Liver (tissue), 9 donors: Measurements from ENCODE around the gene ARMC12. TPM values are rescaled to one million over a fixed set of nuclear protein-coding genes. Genes with fewer than 3 reads are reported as not detected.

Experiments
- DNase-seq: peaks from one replicate; pipeline ENCODE4 v3.0.0-alpha.2; 2017; ENCODE audit warnings: low spot score
- H3K27ac ChIP-seq, 2 donors: one replicate each; pipeline ENCODE4 v1.7.0; 2013; ENCODE audit warnings: inconsistent platforms in 2 of 2, low read length in 2 of 2, control low read depth in 1 of 2, low read depth in 1 of 2, mild to moderate bottlenecking in 1 of 2
- H3K27me3 ChIP-seq, 4 donors: one replicate each; pipeline versions ENCODE4 v1.6.1 to v1.7.0; 2013; ENCODE audit warnings: low read length in 3 of 4, inconsistent platforms in 1 of 4, mild to moderate bottlenecking in 1 of 4, moderate library complexity in 1 of 4; ENCODE audit not compliant: control insufficient read depth in 4 of 4, insufficient read depth in 4 of 4
- H3K36me3 ChIP-seq, 4 donors: one replicate each; pipeline versions ENCODE4 v1.6.1 to v1.7.0; 2013; ENCODE audit warnings: low read length in 3 of 4, mild to moderate bottlenecking in 3 of 4, low read depth in 1 of 4, moderate library complexity in 1 of 4; ENCODE audit not compliant: control insufficient read depth in 4 of 4, insufficient read depth in 3 of 4
- H3K4me1 ChIP-seq, 4 donors: one replicate each; pipeline versions ENCODE4 v1.6.1 to v1.7.0; 2013; ENCODE audit warnings: low read length in 3 of 4, mild to moderate bottlenecking in 3 of 4, moderate library complexity in 1 of 4; ENCODE audit not compliant: control insufficient read depth in 4 of 4, insufficient read depth in 4 of 4
- H3K4me3 ChIP-seq, 3 donors: one replicate each; pipeline versions ENCODE4 v1.6.1 to v1.7.0; 2013; ENCODE audit warnings: low read length in 3 of 3, control low read depth in 1 of 3, low read depth in 1 of 3, mild to moderate bottlenecking in 1 of 3
- H3K9ac ChIP-seq, 2 donors: one replicate each; pipeline ENCODE4 v1.7.0; 2013; ENCODE audit warnings: low read length in 2 of 2, mild to moderate bottlenecking in 2 of 2, moderate library complexity in 2 of 2, control low read depth in 1 of 2, low read depth in 1 of 2
- H3K9me3 ChIP-seq, 4 donors: one replicate each; pipeline versions ENCODE4 v1.6.1 to v1.7.0; 2013; ENCODE audit warnings: low read length in 3 of 4; ENCODE audit not compliant: control insufficient read depth in 4 of 4
- ATF3 ChIP-seq: IDR thresholded peaks from 2 replicates; pipeline ENCODE4 v1.6.1; 2016; ENCODE audit warnings: antibody characterized with exemption
- EGR1 ChIP-seq, 2 donors: IDR thresholded peaks; 2 replicates each; pipeline ENCODE4 v1.6.1; 2016 to 2018; ENCODE audit warnings: antibody characterized with exemption in 2 of 2, low read depth in 2 of 2
- FOXA1 ChIP-seq: IDR thresholded peaks from 2 replicates; pipeline ENCODE4 v1.6.1; 2016; ENCODE audit warnings: antibody characterized with exemption
- HNF4A ChIP-seq, 2 donors: conservative IDR thresholded peaks; 2 replicates each; pipeline ENCODE4 v1.6.1; 2016; ENCODE audit warnings: antibody characterized with exemption in 2 of 2, mild to moderate bottlenecking in 2 of 2
- HNF4G ChIP-seq: IDR thresholded peaks from 2 replicates; pipeline ENCODE4 v1.6.1; 2016; ENCODE audit warnings: antibody characterized with exemption
- JUND ChIP-seq, 2 donors: IDR thresholded peaks; 2 replicates each; pipeline ENCODE4 v1.6.1; 2016; ENCODE audit warnings: antibody characterized with exemption in 2 of 2
- NR2F2 ChIP-seq: IDR thresholded peaks from 2 replicates; pipeline ENCODE4 v1.6.1; 2016; ENCODE audit warnings: antibody characterized with exemption
- RAD21 ChIP-seq, 2 donors: IDR thresholded peaks; 2 replicates each; pipeline ENCODE4 v1.6.1; 2016; ENCODE audit warnings: antibody characterized with exemption in 2 of 2, mild to moderate bottlenecking in 2 of 2
- RXRA ChIP-seq, 2 donors: IDR thresholded peaks; 2 replicates each; pipeline ENCODE4 v1.6.1; 2017 to 2018; ENCODE audit warnings: antibody characterized with exemption in 2 of 2, mild to moderate bottlenecking in 1 of 2
- SP1 ChIP-seq: IDR thresholded peaks from 2 replicates; pipeline ENCODE4 v1.6.1; 2018; ENCODE audit warnings: antibody characterized with exemption, mild to moderate bottlenecking
- TAF1 ChIP-seq: conservative IDR thresholded peaks from 2 replicates; pipeline ENCODE4 v1.6.1; 2016; ENCODE audit warnings: antibody characterized with exemption, mild to moderate bottlenecking
- YY1 ChIP-seq: IDR thresholded peaks from 2 replicates; pipeline ENCODE4 v1.6.1; 2016; ENCODE audit warnings: antibody characterized with exemption, mild to moderate bottlenecking
- ZBTB33 ChIP-seq: IDR thresholded peaks from 2 replicates; pipeline ENCODE4 v1.6.1; 2016; ENCODE audit warnings: antibody characterized with exemption
- WGBS: extraction: QIAGEN DNeasy Blood & Tissue Kit; methylation state at CpG from one replicate; pipeline ENCODE4 v1.1.7; 2013; 5-methylcytosine and 5-hydroxymethylcytosine counted together
- polyA plus RNA-seq, 2 donors: library from polyadenylated mRNA; stranded (reverse) in 1 of 2; unstranded in 1 of 2; fragments of 200-250 nt in 1 of 2; fragments of >200 nt in 1 of 2; fragmentation: Nextera tagmentation in 1 of 2; extraction: Ambion mirVana in 1 of 2; gene quantifications; one replicate each; pipeline versions ENCODE4 v1.2.1 to v1.2.3, GENCODE V29; 2013 to 2015
- total RNA-seq, 2 donors: library from RNA; depleted of rRNA; stranded (reverse); fragments of >200 nt; gene quantifications; one replicate each; pipeline ENCODE4 v1.2.3, GENCODE V29; 2014
- TF ChIP-seq, protein P1 (sequence below): IDR thresholded peaks from 2 replicates; pipeline ENCODE4 v1.6.1; 2016; ENCODE audit warnings: antibody characterized with exemption, mild to moderate bottlenecking
- TF ChIP-seq, protein P2 (sequence below): IDR thresholded peaks from 2 replicates; pipeline ENCODE4 v1.6.1; 2016; ENCODE audit warnings: antibody characterized with exemption
- donor health status: healthy.
- donor health status: healthy.
- donor health status: healthy.
- donor health status: healthy.
- donor health status: healthy.

The ARMC12 gene
- total and polyA plus RNA-seq, 4 donors: 0.42 to 0.64 (median 0.43) TPM; not detected in 1

GRCh38 chr6:35777356-35778102 lies 40.7 kb downstream of the ARMC12 start (continued):
- TF ChIP-seq ATF3 (no peak), ZBTB33 (no peak)

GRCh38 chr6:35778437-35778836 lies 41.6 kb downstream of the ARMC12 start:
- no peak for DNase-seq
- Histone ChIP-seq H3K4me1 (peaks cover 0 to 6% (median 3%) of the 10 kb centered on the region in 4 donors), H3K9me3 (no peaks in the 10 kb centered on the region), H3K27me3 (no peaks in the 10 kb centered on the region), H3K36me3 (no peaks in the 10 kb centered on the region), H3K27ac (no peak overlapping the region), H3K4me3 (no peak overlapping the region), H3K9ac (no peak overlapping the region)
- WGBS: 95% methylated on average over 2 of the region's 2 CpGs
- TF ChIP-seq HNF4A (conservative IDR thresholded peaks at IDR 0.05) (no peak), EGR1 (IDR thresholded peaks at IDR 0.05; ENCODE audit: low read depth in 2 of 2) (no peak), JUND (IDR thresholded peaks at IDR 0.05) (no peak), RAD21 (IDR thresholded peaks at IDR 0.05) (no peak), SP1 (no peak), ATF3 (no peak), FOXA1 (no peak), RXRA (IDR thresholded peaks at IDR 0.05) (no peak), YY1 (no peak), TAF1 (no peak)
- TF ChIP-seq, protein P1, sequence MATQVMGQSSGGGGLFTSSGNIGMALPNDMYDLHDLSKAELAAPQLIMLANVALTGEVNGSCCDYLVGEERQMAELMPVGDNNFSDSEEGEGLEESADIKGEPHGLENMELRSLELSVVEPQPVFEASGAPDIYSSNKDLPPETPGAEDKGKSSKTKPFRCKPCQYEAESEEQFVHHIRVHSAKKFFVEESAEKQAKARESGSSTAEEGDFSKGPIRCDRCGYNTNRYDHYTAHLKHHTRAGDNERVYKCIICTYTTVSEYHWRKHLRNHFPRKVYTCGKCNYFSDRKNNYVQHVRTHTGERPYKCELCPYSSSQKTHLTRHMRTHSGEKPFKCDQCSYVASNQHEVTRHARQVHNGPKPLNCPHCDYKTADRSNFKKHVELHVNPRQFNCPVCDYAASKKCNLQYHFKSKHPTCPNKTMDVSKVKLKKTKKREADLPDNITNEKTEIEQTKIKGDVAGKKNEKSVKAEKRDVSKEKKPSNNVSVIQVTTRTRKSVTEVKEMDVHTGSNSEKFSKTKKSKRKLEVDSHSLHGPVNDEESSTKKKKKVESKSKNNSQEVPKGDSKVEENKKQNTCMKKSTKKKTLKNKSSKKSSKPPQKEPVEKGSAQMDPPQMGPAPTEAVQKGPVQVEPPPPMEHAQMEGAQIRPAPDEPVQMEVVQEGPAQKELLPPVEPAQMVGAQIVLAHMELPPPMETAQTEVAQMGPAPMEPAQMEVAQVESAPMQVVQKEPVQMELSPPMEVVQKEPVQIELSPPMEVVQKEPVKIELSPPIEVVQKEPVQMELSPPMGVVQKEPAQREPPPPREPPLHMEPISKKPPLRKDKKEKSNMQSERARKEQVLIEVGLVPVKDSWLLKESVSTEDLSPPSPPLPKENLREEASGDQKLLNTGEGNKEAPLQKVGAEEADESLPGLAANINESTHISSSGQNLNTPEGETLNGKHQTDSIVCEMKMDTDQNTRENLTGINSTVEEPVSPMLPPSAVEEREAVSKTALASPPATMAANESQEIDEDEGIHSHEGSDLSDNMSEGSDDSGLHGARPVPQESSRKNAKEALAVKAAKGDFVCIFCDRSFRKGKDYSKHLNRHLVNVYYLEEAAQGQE: no peak
- TF ChIP-seq, protein P2, sequence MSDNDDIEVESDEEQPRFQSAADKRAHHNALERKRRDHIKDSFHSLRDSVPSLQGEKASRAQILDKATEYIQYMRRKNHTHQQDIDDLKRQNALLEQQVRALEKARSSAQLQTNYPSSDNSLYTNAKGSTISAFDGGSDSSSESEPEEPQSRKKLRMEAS: no peak

- DNase-seq: no peak
- H3K4me3 ChIP-seq: no peak within 1 kb of the TSS
- no peak within 1 kb of the TSS for H3K9ac ChIP-seq
- 88% methylated on average over 7 of the region's 7 CpGs for WGBS
- H3K36me3 ChIP-seq: no peaks in the 10 kb centered on the region
- no peak within 1 kb of the TSS for H3K27ac ChIP-seq
- H3K27me3 ChIP-seq: no peaks in the 10 kb centered on the region
- peaks cover 0 to 6% (median 3%) of the 10 kb centered on the region in 4 donors for H3K4me1 ChIP-seq
- H3K9me3 ChIP-seq: no peaks in the 10 kb centered on the region
- no peak for TF ChIP-seq HNF4G
- TF ChIP-seq RAD21 (IDR thresholded peaks at IDR 0.05): no peak
- no peak for TF ChIP-seq ZBTB33
- TF ChIP-seq ATF3: no peak
- TF ChIP-seq, protein P1: no peak
- no peak for TF ChIP-seq NR2F2
- no peak for TF ChIP-seq TAF1
These were observed 43.9 kb downstream of the ARMC12 start, which contains the start of gene CLPSL1 for GRCh38 chr6:35780719-35781118. Gene CLPSL1 (plus strand): TSS chr6:35781019. CDS start chr6:35781111, 92 bp downstream.
